Vagina (tissue), 2 donors: Measurements from ENCODE around the gene SLC25A23. TPM values are rescaled to one million over a fixed set of nuclear protein-coding genes. Genes with fewer than 3 reads are reported as not detected.
"Not testable (repeated sequence)": the region's sequence is repeated elsewhere in the genome, so short reads cannot be mapped to it uniquely, and the experiment has no call there.

Experiments
- DNase-seq, 2 donors: peaks; one replicate each; pipeline ENCODE4 v3.0.0-alpha.2; 2017; ENCODE audit errors: extremely low spot score in 2 of 2
- H3K27ac ChIP-seq: fragments of 200-600 bp; sonication (generic); one replicate; pipeline ENCODE4 v1.5.1; 2019
- H3K27me3 ChIP-seq: fragments of 200-600 bp; sonication (generic); one replicate; pipeline ENCODE4 v1.5.1; 2019
- H3K36me3 ChIP-seq, 2 donors: fragments of 200-600 bp; sonication (generic); one replicate each; pipeline ENCODE4 v1.5.1; 2017 to 2019
- H3K4me1 ChIP-seq: fragments of 200-600 bp; sonication (generic); one replicate; pipeline ENCODE4 v1.5.1; 2019
- H3K4me3 ChIP-seq, 2 donors: fragments of 200-600 bp; sonication (generic); 1 replicate in 1 of 2; 2 replicates in 1 of 2; pipeline ENCODE4 v1.5.1; 2016 to 2019
- H3K9me3 ChIP-seq: fragments of 200-600 bp; sonication (generic); one replicate; pipeline ENCODE4 v1.5.1; 2019
- POLR2A ChIP-seq, 2 donors: fragments of 450-650 bp; IDR thresholded peaks; one replicate each; pipeline ENCODE4 v1.6.1; 2017; ENCODE audit warnings: antibody characterized with exemption in 2 of 2, mild to moderate bottlenecking in 2 of 2, moderate library complexity in 2 of 2
- POLR2AphosphoS5 ChIP-seq, 2 donors: sonication (generic); formaldehyde crosslinking; IDR thresholded peaks; one replicate each; pipeline ENCODE4 v1.9.0; 2017; ENCODE audit warnings: antibody characterized with exemption in 2 of 2, mild to moderate bottlenecking in 2 of 2, low read depth in 1 of 2; ENCODE audit not compliant: insufficient read depth in 1 of 2
- intact Hi-C: fragments of 100-400 bp; cut with DNase I; formaldehyde crosslinking; loops from one replicate; pipeline ENCODE4 v1.15.1; 2023
- total RNA-seq: library from RNA; depleted of rRNA; stranded (reverse); fragments of >200 nt; gene quantifications from one replicate; pipeline ENCODE4 v1.2.3, GENCODE V29; 2016
- TF ChIP-seq, protein P1 (sequence below), 3 experiments: fragments of 450-650 bp in 2 of 3; fragments of 200-600 bp in 1 of 3; sonication (generic) in 1 of 3; IDR thresholded peaks; one replicate each; pipeline ENCODE4 v1.5.1; 2017 to 2019; ENCODE audit warnings: antibody characterized with exemption in 3 of 3, mild to moderate bottlenecking in 2 of 3, moderate library complexity in 2 of 3

Gene SLC25A23
- total RNA-seq, 1 donor from 2014 or later = 27.5 TPM

DNA sequence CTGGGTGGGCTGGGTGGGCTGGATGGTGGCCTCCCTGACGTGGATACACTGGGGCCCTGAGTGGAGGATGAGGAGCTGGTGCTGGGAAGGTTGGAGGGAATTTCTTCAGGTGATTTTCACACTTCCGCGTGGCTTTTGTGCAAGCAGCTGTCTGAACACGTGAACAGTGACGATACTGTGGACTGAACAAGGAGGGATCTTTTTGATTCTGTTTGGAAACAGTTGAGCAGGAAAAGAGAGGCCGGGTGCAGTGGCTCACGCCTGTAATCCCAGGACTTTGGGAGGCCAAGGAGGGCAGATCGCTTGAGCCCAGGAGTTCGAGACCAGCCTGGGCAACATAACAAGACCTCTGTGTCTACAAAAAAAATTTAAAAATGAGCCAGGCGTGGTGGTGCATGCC is 57.5 kb downstream of the SLC25A23 start:
- TF ChIP-seq POLR2A (IDR thresholded peaks at IDR 0.05) (no peak), POLR2AphosphoS5 (IDR thresholded peaks at IDR 0.05; ENCODE audit: insufficient read depth in 1 of 2, low read depth in 1 of 2) (no peak)
- TF ChIP-seq, protein P1, sequence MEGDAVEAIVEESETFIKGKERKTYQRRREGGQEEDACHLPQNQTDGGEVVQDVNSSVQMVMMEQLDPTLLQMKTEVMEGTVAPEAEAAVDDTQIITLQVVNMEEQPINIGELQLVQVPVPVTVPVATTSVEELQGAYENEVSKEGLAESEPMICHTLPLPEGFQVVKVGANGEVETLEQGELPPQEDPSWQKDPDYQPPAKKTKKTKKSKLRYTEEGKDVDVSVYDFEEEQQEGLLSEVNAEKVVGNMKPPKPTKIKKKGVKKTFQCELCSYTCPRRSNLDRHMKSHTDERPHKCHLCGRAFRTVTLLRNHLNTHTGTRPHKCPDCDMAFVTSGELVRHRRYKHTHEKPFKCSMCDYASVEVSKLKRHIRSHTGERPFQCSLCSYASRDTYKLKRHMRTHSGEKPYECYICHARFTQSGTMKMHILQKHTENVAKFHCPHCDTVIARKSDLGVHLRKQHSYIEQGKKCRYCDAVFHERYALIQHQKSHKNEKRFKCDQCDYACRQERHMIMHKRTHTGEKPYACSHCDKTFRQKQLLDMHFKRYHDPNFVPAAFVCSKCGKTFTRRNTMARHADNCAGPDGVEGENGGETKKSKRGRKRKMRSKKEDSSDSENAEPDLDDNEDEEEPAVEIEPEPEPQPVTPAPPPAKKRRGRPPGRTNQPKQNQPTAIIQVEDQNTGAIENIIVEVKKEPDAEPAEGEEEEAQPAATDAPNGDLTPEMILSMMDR (IDR thresholded peaks at IDR 0.05) = no peak
- DNase-seq = no peak
- Histone ChIP-seq H3K4me3 (no peak overlapping the region), H3K36me3 (no peaks in the 10 kb centered on the region), H3K27ac (no peak overlapping the region), H3K4me1 (no peaks in the 10 kb centered on the region), H3K9me3 (no peaks in the 10 kb centered on the region), H3K27me3 (no peaks in the 10 kb centered on the region)
- intact Hi-C loops = no loop called here

DNA sequence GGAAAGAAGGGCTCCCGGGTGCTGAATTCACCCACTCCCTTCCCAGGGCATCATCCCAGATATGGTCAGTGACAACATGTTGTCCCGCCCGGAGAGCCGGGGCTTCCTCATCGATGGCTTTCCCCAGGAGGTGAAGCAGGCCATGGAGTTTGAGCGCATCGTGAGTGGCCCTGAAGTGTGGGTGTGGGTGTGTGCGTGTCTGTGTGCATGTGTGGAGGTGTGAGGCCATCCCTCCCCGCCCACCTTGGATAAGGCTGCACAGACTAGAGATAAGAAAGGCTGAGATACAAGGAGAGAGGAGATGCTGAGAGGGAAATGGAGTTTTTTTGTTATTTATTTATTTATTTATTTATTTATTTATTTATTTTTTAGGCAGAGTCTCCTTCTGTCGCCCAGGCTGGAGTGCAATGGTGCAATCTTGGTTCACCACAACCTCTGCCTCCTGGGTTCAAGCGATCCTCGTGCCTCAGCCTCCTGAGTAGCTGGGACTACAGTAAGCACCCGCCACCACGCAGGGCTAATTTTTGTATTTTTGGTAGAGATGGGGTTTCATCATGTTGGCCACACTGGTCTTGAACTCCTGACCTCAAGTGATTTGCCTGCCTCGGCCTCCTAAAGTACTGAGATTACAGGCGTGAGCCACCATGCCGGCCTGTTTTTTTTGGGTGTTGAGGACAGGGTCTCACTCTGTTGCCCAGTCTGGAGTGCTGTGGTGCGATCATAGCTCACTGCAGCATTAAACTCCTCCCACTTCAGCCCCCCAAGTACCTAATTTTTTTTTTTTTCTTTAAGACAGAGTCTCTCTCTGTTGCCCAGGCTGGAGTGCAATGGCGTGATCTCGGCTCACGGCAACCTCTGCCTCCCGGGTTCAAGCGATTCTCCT is 59.3 kb downstream of the SLC25A23 start:
- intact Hi-C loops, H3K27ac ChIP-seq, H3K4me1 ChIP-seq, H3K36me3 ChIP-seq, H3K9me3 ChIP-seq, H3K27me3 ChIP-seq, DNase-seq, H3K4me3 ChIP-seq: not testable (repeated sequence)

DNA sequence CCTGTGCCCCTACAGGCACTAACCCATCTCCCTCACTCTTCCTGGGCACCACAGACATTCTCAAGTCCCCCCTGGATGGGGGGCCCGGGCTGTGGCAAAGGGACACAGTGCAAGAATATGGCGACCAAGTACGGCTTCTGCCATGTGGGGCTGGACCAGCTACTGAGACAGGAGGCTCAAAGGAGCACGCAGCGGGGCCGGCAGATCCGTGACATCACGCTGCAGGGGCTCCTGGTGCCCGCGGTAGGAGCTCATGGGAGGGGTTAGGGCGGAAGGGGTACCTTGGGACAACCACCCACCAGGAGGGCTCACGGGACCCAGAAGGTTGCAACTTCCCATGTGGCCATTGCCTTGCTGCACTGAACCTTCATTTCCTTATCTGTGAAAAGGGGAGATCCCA is 63.3 kb downstream of the SLC25A23 start:
- no peak overlapping the region for H3K4me3 ChIP-seq
- H3K27me3 ChIP-seq = no peaks in the 10 kb centered on the region
- H3K36me3 ChIP-seq = no peaks in the 10 kb centered on the region
- no peak overlapping the region for H3K27ac ChIP-seq
- peaks cover 15% of the 10 kb centered on the region for H3K4me1 ChIP-seq
- intact Hi-C loops = no loop called here
- no peak for DNase-seq
- H3K9me3 ChIP-seq = no peaks in the 10 kb centered on the region
- TF ChIP-seq POLR2AphosphoS5 (IDR thresholded peaks at IDR 0.05; ENCODE audit: insufficient read depth in 1 of 2, low read depth in 1 of 2) (no peak), POLR2A (IDR thresholded peaks at IDR 0.05) (no peak)
- TF ChIP-seq, protein P1 (IDR thresholded peaks at IDR 0.05) = no peak

DNA sequence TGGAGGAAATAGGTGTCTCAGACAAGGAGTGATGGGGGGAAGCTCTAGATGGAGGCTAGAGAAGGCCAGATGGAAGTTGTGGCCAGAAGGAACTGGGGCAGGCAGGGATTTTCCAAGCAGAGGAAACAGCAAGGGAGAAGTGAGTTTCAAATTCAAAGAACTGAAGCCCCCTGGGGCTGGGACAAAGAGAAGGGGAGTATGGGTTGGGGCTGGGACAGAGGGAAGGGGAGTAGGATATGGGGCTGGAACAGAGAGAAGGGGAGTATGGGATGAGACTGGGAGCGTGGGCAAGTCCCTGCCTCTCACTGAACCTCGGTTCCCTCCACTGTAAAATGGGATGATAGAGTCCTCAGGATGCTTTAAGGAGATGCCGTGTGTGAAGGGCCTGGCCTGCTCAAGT is 64.8 kb downstream of the SLC25A23 start:
- DNase-seq = no peak
- peaks cover 0 to 5% of the 10 kb centered on the region in 2 donors for H3K36me3 ChIP-seq
- H3K27me3 ChIP-seq = no peaks in the 10 kb centered on the region
- H3K9me3 ChIP-seq = no peaks in the 10 kb centered on the region
- intact Hi-C loops = no loop called here
- H3K27ac ChIP-seq = no peak overlapping the region
- TF ChIP-seq, protein P1 (IDR thresholded peaks at IDR 0.05) = no peak
- TF ChIP-seq POLR2AphosphoS5 (IDR thresholded peaks at IDR 0.05; ENCODE audit: insufficient read depth in 1 of 2, low read depth in 1 of 2) (no peak), POLR2A (IDR thresholded peaks at IDR 0.05) (no peak)
- H3K4me1 ChIP-seq = peaks cover 20% of the 10 kb centered on the region
- H3K4me3 ChIP-seq = no peak overlapping the region

DNA sequence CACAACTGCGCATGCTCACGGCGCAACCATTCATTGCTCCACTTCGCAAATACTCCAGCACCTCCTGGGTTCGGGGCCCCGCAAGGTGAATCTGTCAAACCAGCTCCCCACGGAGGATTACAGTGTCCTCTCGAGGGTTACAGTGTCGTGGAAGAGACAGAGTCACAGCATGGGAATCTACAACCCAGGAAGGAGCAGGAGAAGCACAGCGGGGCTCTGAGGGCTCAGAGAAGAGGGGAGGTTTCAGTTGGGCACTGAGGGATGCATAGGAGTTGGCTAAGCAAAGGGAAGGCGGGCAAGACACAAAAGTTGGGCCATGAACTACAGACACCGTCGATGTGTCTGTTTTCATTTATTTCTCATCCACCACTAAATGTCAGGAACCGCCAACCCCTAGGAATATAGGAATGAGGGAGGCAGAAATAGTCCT is 65.6 kb downstream of the SLC25A23 start:
- TF ChIP-seq, protein P1 (IDR thresholded peaks at IDR 0.05) = no peak
- TF ChIP-seq POLR2A (IDR thresholded peaks at IDR 0.05) = no peak
- TF ChIP-seq POLR2AphosphoS5 (IDR thresholded peaks at IDR 0.05; ENCODE audit: insufficient read depth in 1 of 2, low read depth in 1 of 2) = no peak
- no peaks in the 10 kb centered on the region for H3K9me3 ChIP-seq
- peaks cover 20% of the 10 kb centered on the region for H3K4me1 ChIP-seq
- no peak for DNase-seq
- peak overlapping the region; percentile 57 to 79 for H3K4me3 ChIP-seq
- H3K36me3 ChIP-seq = peaks cover 0 to 12% of the 10 kb centered on the region in 2 donors
- H3K27me3 ChIP-seq = no peaks in the 10 kb centered on the region
- intact Hi-C loops = no loop called here
- peak overlapping the region; percentile 77 for H3K27ac ChIP-seq
